Stimulated activated CD8-positive, alpha-beta memory T cell treated with anti-CD3 and anti-CD28 coated beads, Interleukin-12 subunit alpha, Interleukin-12 subunit beta, amount 100 ng/mL, for 4 hours (primary cell): ENCODE results near the gene SHMT2.

ENCODE experiments used
- DNase-seq: peaks from one replicate; pipeline ENCODE4 v3.0.0-alpha.2; 2020; ENCODE audit warnings: low read depth

Gene SHMT2

DNA sequence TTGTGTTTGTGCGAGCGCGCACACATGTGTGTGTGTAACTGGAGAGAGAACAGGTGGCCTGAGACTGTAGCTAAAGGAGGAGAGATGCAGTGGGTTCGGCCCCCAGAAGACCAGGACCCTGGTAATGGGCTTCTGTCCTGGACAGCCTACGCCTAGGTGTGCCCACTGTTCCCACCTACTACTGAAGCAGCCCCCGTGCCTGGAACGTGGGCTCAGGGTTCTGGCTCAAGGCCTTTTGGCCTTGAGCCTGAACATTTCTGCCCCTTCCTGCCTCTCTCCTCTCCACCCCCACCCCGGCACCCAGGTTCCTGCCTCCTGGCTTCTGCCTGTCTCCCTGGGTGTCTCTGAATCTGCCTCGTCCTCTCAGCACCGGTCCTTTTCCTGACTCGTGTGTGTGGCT is 14.4 kb upstream of the SHMT2 start:
- DNase-seq = no peak

DNA sequence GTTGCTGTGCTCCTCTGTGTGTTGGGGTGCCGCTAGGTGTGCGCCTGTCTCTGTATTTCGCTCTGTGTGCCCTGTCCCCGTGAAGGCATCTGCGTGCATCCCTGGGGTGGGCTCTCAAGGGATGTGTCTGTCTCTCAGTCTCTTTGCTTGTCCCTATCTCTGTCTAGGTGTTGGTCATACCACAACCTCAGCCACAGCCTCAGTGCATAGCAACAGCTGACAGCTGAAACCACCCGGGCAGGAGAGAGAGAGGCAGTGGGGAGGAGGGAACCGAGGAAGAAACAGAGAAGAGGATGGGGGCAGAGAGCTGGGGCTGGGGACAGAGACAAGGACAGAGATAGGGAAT is 13.9 kb upstream of the SHMT2 start:
- DNase-seq = no peak

DNA sequence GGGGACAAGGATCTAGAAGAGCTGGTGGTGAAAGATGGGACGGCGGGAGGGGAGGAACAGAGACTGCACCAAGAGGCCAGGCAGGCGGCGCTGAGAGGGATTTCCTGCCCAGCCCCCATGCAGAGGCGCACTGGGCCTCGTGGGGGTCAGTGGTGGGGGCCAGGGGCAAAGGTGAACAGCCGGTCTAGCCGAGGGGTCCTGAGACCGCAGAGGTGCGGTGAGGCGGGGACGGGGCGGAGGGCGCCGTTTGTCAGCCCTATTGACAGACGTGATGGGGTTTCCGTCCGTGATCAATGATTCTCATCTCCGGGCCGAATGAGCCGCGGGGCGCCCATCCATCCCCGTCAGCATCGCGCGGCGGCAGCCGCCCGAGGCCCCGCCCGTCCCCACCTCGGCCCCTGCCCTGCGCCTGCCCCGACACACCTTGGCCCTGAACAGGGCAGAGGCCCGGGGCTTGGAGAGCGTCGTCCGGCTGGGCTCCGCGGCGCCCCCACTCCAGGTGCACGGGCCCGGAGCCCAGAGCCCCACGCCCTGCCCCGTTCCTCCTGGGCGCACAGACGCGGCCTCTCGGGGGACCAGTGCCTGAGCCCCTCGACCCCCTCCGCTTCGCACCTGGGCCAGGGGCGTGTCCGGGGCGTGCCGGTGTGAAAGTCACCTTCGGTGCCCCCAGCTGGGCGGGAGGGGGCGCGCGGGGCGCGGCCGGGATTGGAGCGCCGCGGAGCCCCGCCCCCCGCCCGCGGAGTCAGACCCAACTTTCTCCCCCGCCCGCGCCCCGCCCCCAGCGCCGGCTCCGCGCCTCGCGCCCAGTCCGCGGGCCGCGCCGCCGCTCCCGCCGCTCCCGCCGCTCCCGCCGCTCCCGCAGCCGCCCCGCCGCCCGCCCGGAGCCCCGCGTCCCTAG is 13.2 kb upstream of the SHMT2 start, which contains the start of gene NXPH4:
Gene NXPH4, plus strand, starts transcription at position 781 of the 898 bp plus-strand sequence. CDS start 176 bp downstream, outside the sequence.
- DNase-seq = peak; percentile 45

DNA sequence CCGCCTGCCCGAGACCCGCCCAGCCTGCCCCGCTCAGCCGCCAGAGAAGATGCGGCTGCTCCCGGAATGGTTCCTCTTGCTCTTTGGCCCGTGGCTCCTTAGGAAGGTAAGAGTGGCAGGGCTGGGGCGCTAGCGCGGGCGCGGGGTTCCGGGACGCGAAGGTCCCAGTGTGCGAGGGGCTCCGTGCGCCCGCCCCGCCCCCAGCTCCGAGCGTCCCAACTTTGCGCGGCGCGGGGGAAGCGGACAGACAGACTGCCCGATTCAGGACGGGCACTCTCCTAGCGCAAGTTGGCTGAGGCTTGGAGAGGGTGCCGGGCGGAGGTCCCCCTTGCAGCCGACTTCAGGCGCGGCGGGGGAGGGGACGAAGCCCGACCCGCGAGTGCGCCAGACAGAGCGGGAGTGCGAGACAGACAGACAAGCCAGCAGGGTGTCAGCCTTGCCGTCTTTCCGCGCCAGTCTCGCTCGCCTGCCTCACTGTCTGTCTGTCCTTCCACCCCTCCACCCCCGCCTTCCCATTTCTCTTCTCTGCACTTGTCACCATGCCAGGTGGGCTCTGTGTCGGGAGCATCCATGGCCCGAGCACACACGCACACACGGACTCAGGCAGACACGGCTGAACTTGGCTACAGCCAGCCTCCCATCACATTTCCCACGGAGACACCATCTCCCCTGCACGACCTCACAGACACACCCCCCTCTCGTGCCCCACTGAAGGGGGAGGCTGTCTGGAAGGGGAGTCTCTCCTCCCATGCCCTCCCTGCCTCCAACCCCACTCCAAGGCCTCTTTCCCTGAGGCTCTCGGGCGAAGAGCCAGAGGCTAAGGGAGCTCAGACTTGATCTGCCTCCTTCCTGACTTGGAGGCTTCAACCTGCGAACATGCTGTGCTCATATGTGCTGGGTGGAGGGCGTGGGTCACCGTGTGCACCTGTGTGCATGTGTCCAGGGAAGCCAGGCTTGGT is 12.3 kb upstream of the SHMT2 start:
- DNase-seq = peak; percentile 21

DNA sequence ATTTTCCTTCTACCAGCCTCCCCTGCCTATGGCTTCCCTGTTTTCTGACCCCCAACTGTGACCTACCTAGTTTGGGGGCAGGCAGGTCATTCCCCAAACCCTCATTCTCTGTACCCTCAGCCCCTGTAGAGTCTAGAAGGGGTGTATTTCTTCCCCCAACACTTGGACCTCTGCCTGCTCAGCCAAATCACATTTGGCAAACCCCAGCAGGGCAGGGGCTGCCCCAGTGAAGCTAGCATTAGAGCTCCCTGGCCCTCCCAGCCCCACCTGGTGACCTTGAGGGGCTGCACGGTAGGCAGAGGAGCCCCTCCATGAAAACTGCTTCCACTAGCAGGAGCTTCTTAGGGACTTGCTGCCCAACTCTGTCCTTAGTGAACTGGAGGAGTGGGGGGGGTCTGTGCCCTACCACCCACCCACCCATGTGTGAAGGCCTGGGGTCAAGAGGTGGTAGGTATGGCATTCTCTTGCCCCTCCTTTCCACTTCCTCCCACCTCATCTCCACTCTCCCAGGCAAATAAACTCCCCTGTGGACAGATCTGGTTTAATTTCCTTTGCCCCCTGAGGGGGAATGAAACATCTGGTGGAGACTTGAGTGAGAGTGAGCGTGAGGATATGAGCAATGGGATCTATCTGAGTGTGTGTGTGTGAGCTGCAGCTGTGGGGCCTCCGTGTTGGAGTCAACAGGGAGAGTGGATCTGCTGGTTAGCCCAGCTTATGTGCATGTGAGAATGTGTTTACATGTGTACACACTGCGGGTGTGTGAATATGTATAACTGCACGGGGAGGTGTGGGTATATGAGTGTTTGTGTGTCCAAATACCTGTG is 11.3 kb upstream of the SHMT2 start:
- no peak for DNase-seq

DNA sequence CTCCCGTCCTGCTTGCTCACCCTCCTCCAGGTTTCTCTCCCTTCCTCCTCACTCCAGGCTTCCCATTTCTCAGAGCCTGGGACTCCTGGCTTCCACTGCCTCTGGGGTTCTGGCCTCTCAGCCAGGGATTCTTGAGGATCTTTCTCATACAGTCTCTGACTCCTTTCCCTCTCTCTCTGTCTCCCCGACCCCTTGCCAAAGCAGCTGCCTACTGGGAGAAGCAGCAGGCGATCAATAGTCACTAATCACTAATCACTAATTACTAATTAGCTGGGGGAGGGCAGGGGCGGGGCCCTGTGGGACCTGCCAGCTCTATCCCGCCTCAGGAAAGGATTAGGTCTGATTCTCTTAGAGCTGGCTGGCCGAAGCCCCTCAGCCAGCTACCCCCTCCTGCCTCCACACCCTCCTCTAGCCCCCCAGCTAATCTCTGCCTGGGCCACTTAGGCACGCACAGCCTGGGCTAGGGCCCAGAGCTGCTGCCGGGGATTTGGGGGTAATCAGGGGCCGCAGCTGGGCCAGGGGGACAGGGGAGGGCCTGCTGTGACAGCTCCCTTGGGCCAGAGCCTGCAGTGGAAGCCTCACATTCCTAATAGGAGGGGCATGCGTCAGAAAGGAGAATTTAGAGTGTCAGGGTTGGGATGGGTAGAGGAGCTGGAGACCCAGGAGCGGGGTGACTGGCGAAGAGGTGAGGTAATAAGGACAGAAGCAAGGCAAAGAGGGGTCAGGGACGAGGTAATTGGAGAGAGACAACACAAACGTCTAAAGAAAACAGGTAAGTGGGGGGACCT is 10.1 kb upstream of the SHMT2 start:
- no peak for DNase-seq

DNA sequence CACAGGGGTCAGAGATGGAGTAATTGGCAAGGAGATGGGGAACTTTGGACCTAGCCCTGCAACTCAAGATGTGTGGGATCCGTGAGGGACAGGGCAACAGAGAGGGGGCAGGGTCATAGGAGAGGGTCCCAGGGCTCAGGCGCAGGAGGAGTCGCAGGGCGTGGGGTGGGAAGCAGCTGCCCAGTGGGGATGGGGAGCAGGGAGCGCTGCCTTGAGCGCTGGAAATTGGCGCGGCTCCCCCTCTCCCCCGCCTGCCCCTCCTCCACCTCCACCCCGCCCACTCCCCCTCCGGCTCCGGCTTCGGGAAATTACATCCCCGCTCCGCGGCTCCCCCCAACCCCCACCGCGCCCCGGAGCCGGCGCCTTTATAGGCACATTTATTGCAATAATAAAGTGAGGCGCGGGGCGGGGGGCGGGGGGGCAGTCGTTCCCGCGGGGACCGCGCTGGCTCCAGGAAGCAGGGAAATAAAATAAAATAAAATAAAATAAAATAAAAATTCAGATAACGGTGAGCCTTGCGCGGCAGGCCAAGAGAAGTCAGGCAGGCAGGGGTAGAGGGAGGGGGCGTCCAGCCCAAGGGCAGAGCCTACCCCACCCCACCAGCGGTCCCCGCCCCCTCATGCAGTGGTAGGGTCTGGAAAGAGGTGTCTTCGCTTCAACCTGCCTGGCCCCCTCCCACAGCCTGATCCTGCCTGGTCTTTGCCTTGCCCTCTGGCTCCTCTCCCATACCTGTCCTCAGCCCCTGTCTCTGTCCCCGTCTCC is 9.3 kb upstream of the SHMT2 start:
- no peak for DNase-seq

DNA sequence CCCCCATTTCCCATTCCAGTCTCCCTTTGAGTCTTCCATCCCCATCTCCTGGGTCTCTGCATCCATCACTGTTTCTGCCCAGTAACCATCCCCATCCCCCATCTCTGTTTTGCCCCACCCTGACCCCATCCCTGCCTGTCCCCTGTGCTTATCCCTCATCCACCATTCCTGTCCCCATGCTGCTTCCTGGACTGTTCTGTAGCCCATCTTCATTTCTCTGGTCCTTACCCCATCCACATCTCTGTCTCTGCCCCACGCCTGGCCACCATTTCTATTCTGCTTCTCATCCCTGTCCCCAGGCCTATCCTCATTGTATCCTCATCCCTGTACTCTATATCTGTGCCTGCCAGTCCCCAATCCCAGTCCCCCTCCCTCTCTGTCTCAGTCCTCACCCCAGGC is 8.7 kb upstream of the SHMT2 start:
- no peak for DNase-seq

DNA sequence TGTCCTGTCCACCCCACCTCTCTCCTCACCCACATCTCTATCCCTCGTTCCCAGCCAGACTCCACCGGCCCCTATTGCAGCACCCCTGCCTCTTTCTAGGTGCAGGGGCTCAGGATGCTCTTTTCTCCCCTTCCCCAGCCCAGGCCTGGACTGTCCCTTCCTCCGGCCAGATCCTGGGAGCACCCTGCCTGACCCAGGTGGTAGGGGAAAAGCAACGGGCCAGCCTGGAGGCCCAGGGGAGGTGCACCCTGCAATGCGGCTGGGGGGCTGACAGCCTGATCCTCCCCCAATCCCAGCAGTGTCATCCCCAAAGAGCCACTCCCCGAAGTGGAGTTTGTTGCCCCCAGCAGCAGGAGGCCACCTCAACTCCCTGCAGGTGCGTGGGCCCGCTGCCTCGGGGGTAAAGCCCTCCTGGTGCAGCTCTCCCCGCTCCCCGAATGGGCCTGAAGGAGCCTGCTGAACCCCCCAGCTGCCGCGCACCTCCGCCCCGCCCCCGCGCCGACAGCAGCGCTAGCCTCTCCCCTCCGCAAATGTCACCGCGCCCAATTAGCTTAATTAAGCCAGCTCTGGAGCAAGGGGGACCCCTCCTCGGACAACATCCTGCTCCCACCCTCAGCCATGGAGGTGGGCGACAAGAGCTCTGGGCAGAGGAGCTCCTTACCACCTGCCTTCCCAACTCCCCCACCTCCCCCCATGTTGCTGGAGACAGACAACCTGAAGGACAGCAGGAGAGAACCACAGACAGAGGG is 8.2 kb upstream of the SHMT2 start:
- no peak for DNase-seq

DNA sequence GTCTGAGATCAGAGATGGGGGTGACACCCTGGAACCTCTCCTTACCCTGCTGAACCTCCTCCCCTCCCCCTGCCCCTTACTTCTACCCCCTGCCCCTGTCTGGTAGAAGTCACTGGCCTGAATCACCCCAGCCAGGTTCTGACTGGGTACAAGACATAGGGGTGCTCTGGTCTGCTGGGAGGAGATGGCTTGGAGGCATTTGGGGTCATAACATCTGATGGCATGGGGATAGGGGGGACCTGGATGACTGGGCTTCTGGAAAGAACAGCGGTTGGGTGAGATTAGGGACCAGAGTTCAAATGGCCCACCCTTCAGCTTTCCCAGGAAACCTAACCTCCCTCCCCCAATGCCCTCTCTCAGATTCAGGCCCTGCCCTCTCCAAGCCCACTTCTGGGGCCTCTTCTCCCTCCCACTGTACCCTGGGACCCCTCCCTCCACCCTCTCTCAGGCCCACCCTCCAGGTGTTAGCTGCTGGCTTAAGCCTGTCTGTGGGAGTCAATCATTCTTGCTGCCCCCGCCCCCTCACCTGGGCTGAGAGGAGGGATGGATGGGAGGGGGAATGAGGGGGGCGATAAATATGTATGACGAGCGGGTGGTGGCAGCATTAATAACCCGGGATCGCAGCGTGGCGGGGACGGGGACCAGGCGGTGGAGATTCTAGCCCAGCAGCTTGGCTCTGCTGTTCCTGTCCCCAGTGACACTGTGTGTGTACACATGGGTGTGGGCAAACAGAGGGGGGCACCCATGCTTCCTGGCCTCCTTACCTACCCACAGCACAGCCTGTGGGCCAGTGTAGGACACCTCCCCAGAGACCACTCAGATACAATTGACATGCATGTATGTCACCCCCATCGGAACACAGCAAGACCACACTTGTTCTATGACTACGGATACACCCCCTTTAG is 7.0 kb upstream of the SHMT2 start:
- no peak for DNase-seq

DNA sequence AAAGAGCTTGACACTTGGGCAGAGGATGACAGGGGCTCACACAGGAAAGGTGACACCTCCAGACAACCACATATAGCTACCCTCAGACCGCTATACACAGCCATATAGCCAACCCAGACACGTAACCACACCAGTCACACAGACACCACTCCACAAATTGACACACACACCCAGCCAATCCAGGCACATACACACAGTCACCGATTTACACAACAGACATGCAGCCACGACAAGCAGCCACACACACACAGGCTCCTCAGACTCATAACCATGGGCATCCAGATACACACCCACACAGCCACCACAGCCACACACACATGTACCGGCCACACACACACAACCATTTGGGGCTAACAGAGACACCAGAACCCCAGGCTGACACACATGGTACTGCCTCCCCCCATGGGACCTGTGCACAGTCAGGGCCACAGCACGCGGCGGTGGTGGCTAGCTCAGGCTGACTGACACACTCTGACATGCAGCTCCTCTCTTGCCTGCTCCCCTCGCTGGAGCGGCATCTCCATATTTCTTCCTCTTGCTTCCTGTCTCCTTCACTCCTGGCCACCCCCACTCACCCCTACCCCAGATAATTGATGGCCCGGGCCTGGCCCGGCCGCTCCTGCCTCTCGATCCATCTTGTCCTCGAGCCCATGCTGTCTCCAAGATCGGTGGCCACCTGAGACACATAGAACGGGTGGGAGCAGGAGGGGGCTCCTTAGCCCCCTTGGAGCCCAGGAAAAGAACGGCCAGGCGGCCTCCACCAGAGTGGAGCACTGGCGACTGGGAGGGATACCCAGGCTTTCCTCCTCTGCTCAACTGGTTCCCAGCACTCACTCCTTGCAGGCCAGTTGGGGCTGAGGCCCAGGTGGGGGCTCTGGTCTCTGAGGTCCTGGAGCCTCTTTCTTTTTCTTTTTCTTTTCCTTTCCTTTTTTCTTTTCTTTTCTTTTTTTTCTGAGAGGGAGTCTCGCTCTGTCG is 6.0 kb upstream of the SHMT2 start:
- no peak for DNase-seq

DNA sequence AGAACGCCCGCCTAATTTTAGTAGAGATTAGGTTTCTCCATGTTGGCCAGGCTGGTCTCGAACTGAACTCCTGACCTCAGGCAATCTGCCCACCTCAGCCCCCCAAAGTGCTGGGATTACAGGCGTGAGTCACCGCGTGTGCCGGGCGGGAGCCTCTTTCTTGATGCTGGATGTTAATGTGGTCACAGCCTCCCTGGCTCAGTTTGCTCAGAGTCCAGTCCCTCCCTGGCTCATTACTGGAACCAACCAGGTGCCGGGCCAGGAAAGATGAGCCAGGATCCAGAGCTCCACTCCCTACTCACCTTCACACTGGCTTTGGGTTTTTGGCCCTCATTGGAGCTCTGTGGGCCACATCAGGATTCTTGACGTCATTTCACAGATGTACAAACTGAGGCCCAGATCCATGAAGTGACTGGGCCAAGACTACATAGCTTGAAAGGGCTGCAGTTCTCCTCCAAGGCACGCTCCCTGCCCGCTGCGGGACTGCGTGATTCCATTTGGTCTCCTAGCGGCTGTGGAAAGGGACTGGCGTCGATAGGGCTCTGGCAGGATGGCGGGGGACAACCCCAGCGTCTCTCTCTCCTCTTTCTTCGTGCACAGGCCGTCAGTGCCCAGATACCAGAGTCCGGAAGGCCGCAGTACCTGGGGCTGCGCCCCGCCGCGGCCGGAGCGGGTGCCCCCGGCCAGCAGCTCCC is 5.1 kb upstream of the SHMT2 start:
- no peak for DNase-seq

DNA sequence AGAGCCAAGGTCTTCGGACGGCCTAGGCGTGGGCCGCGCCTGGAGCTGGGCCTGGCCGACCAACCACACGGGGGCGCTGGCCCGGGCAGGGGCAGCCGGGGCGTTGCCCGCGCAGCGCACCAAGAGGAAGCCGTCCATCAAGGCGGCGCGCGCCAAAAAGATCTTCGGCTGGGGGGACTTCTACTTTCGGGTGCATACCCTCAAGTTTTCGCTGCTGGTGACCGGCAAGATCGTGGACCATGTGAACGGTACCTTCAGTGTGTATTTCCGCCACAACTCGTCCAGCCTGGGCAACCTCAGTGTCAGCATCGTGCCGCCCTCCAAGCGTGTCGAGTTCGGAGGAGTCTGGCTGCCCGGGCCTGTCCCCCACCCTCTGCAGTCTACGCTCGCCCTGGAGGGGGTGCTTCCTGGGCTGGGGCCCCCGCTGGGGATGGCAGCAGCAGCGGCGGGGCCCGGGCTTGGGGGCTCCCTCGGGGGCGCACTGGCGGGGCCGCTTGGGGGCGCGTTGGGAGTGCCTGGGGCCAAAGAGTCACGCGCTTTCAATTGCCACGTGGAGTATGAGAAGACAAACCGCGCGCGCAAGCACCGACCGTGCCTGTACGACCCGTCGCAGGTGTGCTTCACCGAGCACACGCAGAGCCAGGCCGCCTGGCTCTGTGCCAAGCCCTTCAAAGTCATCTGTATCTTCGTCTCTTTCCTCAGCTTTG is 4.4 kb upstream of the SHMT2 start:
- DNase-seq = no peak

DNA sequence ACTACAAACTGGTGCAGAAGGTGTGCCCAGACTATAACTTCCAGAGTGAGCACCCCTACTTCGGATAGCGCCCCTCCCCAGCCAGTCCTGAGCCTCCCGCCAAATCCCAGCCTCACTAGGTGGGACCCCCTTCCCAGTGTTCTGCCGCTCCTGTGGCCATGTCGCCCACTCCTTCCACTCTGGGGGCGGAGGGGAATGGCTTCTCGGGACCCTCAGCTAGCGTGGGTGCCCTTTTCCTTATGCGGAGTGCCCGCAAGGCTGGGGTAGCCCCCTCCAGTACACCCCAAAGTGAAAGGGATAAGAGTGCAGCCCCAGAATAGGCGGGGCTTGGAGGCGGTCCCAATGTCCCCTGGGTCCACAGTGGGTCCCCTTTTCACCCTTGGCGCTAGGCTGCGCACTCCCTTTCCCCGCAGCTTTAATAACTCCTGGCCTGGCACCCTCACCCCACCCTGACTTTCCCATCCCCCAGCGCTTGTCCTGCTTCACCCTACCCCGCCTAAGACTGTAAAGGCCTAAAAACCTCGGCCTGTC is 3.8 kb upstream of the SHMT2 start:
- DNase-seq = no peak

DNA sequence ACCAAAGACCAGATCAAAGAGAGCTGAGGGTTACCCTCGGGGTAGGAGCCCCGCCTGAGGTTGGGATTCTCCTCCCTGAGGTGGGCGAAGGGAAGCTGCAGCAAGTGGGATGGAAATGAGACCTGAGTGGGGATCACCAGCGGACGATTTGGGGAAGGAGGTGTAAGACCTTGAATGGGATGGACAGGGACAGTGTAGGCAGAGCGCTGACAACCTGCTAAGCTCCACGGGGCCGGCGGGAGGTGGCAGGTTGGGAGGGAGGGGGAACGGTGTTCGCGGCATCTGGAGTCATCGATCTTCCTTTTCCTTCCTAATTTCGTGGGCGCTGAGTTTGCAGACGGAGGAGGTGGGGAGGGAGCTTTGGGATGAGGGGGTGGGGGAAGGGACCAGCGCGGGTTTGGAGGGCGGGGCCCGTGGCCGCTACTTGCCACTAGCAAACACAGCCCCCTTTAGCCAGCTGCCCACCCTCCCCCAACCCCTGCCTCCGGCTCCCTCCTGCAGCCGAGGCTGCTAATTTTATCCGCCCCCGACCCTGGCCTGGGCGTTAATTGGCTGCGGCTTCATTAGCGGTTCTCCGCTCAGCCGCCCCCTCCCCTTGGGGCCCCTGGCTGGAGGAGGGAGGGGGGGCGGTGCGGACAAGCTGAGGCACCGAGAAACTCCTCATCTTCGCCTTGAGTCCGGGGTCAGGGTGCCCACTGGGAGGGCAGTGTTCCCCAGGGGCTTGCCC is 2.8 kb upstream of the SHMT2 start:
- no peak for DNase-seq
